Activated T-helper 17 cell treated with anti-CD3 and anti-CD28 coated beads, Interleukin-2, amount 50 U/mL, for 72 hours (primary cell): ENCODE results near the gene KIAA0930. TPM values are rescaled to one million over a fixed set of nuclear protein-coding genes. Genes with fewer than 3 reads are reported as not detected.

ENCODE experiments used
- ATAC-seq: fragments of 150-1000 bp; cut with Tn5 transposase; replicated peaks from 2 replicates; pipeline ENCODE4 v1.10.0; 2021; ENCODE audit warnings: mild to moderate bottlenecking, moderate library complexity
- H3K27ac Mint-ChIP-seq: one replicate; pipeline ENCODE4 v1.8.0; 2022; ENCODE audit warnings: mixed read lengths
- H3K27me3 Mint-ChIP-seq: one replicate; pipeline ENCODE4 v1.8.0; 2022; ENCODE audit warnings: mixed read lengths
- H3K36me3 Mint-ChIP-seq: one replicate; pipeline ENCODE4 v1.8.0; 2022; ENCODE audit warnings: low read depth, mild to moderate bottlenecking, mixed read lengths
- H3K4me1 Mint-ChIP-seq: one replicate; pipeline ENCODE4 v1.8.0; 2022; ENCODE audit warnings: mixed read lengths
- H3K4me3 Mint-ChIP-seq: one replicate; pipeline ENCODE4 v1.8.0; 2022; ENCODE audit warnings: mild to moderate bottlenecking, mixed read lengths
- H3K9me3 Mint-ChIP-seq: one replicate; pipeline ENCODE4 v1.8.0; 2022; ENCODE audit warnings: mixed read lengths
- total RNA-seq, 2 donors: library from RNA; stranded (reverse); gene quantifications; one replicate each; pipeline ENCODE4 v1.2.3, GENCODE V29; 2022

KIAA0930 gene
- total RNA-seq, 2 donors from 2014 or later = 8.7 to 24.1 TPM

DNA sequence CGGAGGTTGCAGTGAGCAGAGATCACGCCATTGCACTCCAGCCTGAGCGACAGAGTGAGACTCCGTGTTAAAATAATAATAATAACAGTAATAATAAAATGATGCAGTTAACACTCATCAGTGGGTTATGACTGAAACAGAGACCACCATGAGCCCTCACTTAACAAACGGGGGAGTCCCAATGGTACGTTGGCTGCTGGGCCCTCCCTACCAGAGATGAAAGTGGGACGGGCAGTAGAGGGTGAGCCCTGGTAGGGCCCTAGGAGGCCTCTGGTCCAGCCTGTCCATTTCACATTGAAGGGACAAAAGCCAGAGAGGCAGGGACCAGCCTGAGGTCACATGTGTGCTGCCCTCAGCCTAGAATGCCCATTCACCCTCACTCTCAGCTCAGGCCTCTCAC, 13.7 kb upstream of the KIAA0930 start:
- Mint-ChIP-seq H3K27ac (peak overlapping the region; percentile 29), H3K36me3 (no peaks in the 10 kb centered on the region), H3K4me1 (peaks cover 13% of the 10 kb centered on the region), H3K9me3 (no peaks in the 10 kb centered on the region), H3K4me3 (no peak overlapping the region), H3K27me3 (no peaks in the 10 kb centered on the region)
- ATAC-seq = peak; percentile 23

DNA sequence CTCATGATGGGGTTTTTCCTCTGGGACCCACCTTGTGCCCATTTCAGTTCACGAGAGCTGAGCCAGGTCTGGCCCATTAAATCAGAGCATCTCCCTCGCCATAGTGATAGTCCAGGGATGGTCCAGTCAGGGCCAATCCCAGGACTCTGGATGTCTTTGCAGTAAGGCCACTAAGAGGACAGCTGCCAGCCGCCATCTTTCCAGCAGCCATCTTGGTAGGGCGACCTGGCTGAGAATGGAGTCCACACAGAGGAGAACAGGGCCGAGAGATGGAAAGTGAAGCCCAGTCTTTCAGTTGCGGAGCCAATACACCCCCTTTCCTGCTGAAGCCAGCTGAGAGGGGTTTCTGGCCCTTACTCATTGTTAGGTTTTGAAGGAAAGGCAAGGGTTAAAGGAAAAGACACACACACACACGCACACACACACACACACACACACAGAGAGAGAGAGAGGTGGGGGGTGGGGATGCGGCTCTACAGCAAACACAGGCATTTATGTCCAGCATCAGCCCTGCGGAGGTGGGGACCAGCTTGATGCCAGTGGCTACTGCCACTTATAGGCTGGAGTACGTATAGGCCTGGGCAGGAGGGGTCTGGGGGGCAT, 12.4 kb upstream of the KIAA0930 start:
- ATAC-seq = no peak
- no peak overlapping the region for H3K4me3 Mint-ChIP-seq
- H3K27ac Mint-ChIP-seq = no peak overlapping the region
- H3K27me3 Mint-ChIP-seq = no peaks in the 10 kb centered on the region
- no peaks in the 10 kb centered on the region for H3K36me3 Mint-ChIP-seq
- no peaks in the 10 kb centered on the region for H3K9me3 Mint-ChIP-seq
- peaks cover 13% of the 10 kb centered on the region for H3K4me1 Mint-ChIP-seq

DNA sequence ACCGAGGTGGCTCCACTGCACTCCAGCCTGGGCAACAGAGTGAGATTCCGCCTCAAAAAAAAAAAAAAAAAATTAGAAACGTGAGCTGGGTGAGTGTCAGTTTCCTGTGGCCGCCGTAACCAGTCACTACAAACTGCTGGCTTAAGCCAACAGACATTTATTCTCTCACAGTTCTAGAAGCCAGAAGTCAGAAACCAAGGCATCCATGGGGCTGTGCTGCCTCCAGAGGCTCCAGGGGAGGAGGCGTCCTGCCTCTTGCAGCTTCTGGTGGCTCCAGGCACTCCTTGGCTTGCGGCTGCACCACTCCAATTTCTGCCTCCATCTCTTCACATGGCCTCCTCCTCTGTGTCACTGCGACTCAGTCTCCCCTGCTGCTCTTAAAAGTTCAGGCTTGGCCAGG, 11.1 kb upstream of the KIAA0930 start:
- H3K9me3 Mint-ChIP-seq = no peaks in the 10 kb centered on the region
- no peaks in the 10 kb centered on the region for H3K36me3 Mint-ChIP-seq
- H3K4me1 Mint-ChIP-seq = peaks cover 13% of the 10 kb centered on the region
- no peak for ATAC-seq
- no peak overlapping the region for H3K27ac Mint-ChIP-seq
- no peaks in the 10 kb centered on the region for H3K27me3 Mint-ChIP-seq
- H3K4me3 Mint-ChIP-seq = no peak overlapping the region

DNA sequence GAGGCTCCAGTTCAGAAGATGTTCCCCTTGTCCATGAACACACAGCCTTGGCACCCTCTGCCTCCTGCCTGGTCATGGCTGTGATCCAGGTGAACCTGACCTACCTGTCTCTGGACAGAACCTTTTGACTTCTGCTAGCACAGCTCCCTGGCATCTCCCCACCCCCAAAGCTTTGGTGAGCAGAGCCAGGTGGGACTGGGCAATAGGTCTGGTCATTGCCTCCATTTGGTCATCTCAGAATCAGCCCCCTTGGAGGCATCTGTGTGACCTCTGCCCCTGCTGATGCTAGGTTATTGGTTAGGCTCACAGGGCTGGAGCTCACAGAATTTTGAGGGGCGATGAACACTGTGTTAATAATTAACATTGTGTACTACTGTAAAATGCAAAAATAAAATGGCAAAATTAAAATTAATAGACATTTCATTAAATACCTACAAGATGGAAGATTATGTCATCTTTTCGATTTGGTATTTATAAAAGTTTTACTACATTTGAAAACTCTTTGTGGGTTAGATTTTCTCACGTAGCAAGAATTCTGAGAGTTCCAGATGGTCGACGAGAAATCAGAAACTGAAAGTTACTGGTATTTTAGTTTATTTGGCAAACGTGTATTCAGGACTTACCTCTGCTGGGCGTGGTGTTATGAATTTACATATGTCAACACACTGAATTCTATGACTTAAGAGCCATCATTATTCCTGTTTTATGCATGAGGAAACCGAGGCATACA, 8.3 kb upstream of the KIAA0930 start:
- Mint-ChIP-seq H3K27ac (no peak overlapping the region), H3K36me3 (no peaks in the 10 kb centered on the region), H3K9me3 (no peaks in the 10 kb centered on the region), H3K4me1 (no peaks in the 10 kb centered on the region), H3K27me3 (no peaks in the 10 kb centered on the region), H3K4me3 (no peak overlapping the region)
- no peak for ATAC-seq

DNA sequence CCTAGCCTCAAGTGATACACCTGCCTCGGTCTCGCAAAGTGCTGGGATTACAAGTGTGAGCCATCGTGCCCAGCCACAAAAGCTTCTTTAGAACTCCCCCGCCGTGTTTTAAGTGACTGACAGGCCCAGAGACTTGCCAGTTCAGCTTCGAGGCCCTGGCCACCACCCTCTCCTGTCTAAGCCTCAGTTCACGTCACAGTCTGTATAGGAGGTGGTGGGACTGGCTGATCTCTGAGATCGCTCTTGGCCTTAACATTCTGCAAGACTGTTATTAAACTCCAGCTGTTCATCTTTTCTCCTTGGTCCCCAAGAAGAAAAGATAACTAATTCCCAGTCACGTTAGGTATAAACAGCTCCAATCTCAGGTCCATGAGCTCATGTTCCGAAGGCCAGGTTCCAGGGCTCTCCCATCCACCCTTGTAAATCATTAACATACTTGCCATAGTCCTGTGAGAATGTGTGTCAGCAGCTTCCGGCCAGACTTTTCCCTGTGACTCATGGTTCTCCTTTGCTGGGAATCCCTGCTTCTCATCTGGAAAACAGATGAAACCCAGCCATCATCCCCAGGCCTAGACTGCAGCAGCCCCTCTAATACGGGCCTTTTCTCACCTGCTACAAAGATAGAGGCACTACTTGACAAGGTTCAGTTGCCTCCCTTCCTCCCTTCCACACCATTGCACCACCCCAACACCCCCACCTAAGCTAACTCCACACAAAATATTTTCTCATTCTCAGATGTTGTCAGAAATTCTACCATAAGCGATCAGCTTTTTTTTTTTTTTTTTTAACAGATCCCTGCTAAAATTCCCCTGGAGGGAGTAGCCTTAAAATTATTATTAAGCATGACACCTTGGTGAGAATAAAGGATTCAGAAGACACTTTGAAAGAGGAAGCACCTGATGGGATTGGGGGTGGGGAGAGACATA, 5.6 kb upstream of the KIAA0930 start:
- ATAC-seq = no peak
- Mint-ChIP-seq H3K36me3 (no peaks in the 10 kb centered on the region), H3K27me3 (no peaks in the 10 kb centered on the region), H3K4me3 (no peak overlapping the region), H3K4me1 (no peaks in the 10 kb centered on the region), H3K9me3 (no peaks in the 10 kb centered on the region), H3K27ac (peak overlapping the region; percentile 40)

DNA sequence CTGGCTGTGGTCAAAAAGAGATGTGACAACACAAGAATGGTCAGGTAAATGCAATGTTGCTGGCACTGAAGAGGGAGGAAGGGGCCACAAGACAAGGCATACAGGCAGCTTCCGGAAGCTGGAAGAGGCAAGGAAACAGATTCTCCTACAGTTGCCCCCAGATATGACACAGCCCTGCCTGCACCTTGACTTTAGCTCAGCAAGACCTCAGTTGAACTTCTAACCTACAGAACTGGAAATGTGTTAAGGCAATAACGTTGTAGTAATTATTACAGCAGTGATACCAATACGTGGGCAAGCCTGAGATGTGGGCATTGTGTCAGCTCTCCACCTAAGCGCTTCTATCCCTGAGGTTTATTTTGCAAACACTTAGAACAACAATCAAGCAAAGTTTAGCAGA, 4.2 kb upstream of the KIAA0930 start:
- Mint-ChIP-seq H3K4me3 (no peak overlapping the region), H3K36me3 (no peaks in the 10 kb centered on the region), H3K27ac (no peak overlapping the region), H3K4me1 (no peaks in the 10 kb centered on the region), H3K9me3 (no peaks in the 10 kb centered on the region), H3K27me3 (no peaks in the 10 kb centered on the region)
- ATAC-seq = no peak

DNA sequence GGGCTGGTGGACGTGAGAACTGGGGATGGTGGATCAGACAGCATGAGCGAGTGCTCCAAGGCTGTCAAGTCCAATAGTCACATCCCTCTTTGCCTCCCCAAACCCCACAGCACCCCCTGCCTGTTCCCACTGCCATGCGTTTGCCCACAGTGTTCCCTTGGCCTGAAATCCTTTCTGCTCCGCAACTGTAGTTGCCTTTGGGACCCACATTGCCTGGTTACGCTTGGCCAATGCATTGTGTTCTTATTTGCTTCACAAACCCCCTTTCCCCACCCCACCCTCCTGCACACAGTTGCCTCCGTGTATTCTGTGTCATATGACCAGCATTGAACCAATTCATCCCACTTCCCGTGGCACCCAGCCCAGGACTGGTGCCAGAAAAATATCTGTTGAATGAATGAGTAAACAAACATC, 2.1 kb upstream of the KIAA0930 start:
- Mint-ChIP-seq H3K4me3 (no peak overlapping the region), H3K36me3 (no peaks in the 10 kb centered on the region), H3K27ac (no peak overlapping the region), H3K27me3 (no peaks in the 10 kb centered on the region), H3K9me3 (no peaks in the 10 kb centered on the region), H3K4me1 (no peaks in the 10 kb centered on the region)
- ATAC-seq = no peak

DNA sequence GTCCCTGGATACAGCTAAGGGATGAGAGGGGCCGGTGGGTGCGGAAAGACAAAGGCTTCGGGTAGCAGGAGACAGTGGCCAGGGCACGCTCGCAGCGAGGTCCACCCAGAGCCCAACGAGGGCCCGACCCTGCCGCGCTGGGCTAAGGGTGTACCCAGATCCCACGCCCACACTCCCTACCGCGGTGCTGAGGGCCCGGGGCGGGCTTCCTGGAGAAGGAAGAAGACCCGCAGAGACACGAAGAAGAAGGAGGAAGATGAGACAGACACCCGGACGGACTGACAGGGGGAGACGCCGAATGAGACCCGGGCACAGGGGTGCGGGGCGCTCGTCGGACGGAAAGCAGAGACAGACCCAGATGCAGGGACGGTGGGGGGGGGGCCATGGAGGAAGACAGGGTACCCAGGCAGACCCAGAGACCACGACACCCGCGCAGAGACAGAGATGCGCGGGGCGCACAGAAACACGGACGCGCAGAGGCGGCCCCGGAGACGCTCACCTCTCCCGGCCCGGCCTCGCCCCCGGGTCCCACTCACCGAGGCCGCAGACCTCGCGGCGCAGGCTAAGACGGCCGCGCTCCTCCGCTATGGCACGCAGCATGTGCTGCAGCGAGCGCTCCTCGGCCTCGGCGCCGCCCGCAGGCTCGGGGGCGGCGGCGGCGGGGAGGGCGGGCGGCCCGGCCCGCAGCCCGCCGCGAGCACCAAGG, 437 bp downstream of the KIAA0930 start:
- H3K36me3 Mint-ChIP-seq = no peaks in the 10 kb centered on the region
- peak overlapping the region; percentile 87 for H3K27ac Mint-ChIP-seq
- ATAC-seq = peak; percentile 74
- no peaks in the 10 kb centered on the region for H3K9me3 Mint-ChIP-seq
- no peaks in the 10 kb centered on the region for H3K27me3 Mint-ChIP-seq
- no peaks in the 10 kb centered on the region for H3K4me1 Mint-ChIP-seq
- H3K4me3 Mint-ChIP-seq = peak overlapping the region; percentile 88

- H3K36me3 Mint-ChIP-seq = no peaks in the 10 kb centered on the region
- no peaks in the 10 kb centered on the region for H3K27me3 Mint-ChIP-seq
- no peaks in the 10 kb centered on the region for H3K4me1 Mint-ChIP-seq
- H3K4me3 Mint-ChIP-seq = peak overlapping the region; percentile 88
- ATAC-seq = no peak
- H3K27ac Mint-ChIP-seq = peak overlapping the region; percentile 87
- H3K9me3 Mint-ChIP-seq = no peaks in the 10 kb centered on the region
Measured at GRCh38 chr22:45239681-45240051, 1.0 kb downstream of the KIAA0930 start.

GRCh38 chr22:45238957-45239680, 1.6 kb downstream of the KIAA0930 start:
- Mint-ChIP-seq H3K27ac (no peak overlapping the region), H3K9me3 (no peaks in the 10 kb centered on the region)

GRCh38 chr22:45238076-45238956, 2.4 kb downstream of the KIAA0930 start:
- no peak overlapping the region for H3K27ac Mint-ChIP-seq
- H3K4me1 Mint-ChIP-seq = no peaks in the 10 kb centered on the region
- H3K4me3 Mint-ChIP-seq = no peak overlapping the region
- H3K27me3 Mint-ChIP-seq = no peaks in the 10 kb centered on the region
- H3K36me3 Mint-ChIP-seq = no peaks in the 10 kb centered on the region
- no peaks in the 10 kb centered on the region for H3K9me3 Mint-ChIP-seq
- ATAC-seq = no peak

More at GRCh38 chr22:45238957-45239680, 1.6 kb downstream of the KIAA0930 start:
- H3K4me3 Mint-ChIP-seq = peak overlapping the region; percentile 88
- no peaks in the 10 kb centered on the region for H3K36me3 Mint-ChIP-seq
- no peaks in the 10 kb centered on the region for H3K27me3 Mint-ChIP-seq
- no peak for ATAC-seq
- no peaks in the 10 kb centered on the region for H3K4me1 Mint-ChIP-seq

DNA sequence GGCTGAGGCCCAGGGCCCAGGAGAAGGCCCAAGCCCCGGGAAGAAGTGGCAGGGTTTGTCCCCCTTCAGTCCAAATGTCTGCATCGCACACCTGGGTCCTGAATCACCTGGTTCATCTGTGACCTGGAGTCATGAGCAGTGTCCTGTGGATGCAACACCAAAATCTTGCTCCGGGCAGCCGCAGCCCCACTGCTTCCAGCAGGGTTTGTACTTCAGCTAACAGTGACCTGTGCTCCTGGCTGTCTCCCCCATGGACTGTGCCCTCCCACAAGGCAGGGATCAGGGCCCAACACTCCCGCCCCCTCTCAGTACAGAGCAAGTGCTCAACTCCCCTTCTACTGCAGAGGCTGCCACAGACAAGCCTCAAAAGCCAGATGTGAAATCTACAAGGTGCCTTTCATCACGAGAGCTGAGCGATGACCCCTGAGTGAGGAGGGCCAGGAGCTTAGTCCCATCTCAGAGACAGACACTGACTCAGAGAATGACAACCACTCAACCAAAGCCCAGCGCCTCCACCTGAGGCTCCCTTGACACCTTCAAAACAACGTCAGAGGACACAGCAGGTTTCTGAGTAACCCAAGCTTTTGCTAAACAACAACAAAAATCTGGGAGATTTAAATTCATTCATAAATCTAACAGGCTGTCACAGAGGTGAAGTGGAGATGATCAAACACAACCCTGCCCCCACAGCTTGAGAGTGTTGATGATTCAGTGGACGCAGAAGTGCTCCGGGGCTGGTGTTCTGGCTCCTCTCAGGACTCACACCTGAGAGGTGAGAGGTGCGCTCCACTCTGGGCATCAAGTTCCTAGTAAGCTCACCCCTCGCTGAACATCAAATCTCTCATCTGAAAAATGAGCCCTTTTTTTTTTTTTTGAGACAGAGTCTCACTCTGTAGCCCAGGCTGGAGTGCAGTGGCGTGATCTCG, 3.4 kb downstream of the KIAA0930 start:
- Mint-ChIP-seq H3K27ac (no peak overlapping the region), H3K36me3 (no peaks in the 10 kb centered on the region), H3K4me3 (no peak overlapping the region), H3K27me3 (no peaks in the 10 kb centered on the region), H3K4me1 (no peaks in the 10 kb centered on the region), H3K9me3 (no peaks in the 10 kb centered on the region)
- no peak for ATAC-seq
